ENCODE data around the gene MPO.

Gene MPO

DNA sequence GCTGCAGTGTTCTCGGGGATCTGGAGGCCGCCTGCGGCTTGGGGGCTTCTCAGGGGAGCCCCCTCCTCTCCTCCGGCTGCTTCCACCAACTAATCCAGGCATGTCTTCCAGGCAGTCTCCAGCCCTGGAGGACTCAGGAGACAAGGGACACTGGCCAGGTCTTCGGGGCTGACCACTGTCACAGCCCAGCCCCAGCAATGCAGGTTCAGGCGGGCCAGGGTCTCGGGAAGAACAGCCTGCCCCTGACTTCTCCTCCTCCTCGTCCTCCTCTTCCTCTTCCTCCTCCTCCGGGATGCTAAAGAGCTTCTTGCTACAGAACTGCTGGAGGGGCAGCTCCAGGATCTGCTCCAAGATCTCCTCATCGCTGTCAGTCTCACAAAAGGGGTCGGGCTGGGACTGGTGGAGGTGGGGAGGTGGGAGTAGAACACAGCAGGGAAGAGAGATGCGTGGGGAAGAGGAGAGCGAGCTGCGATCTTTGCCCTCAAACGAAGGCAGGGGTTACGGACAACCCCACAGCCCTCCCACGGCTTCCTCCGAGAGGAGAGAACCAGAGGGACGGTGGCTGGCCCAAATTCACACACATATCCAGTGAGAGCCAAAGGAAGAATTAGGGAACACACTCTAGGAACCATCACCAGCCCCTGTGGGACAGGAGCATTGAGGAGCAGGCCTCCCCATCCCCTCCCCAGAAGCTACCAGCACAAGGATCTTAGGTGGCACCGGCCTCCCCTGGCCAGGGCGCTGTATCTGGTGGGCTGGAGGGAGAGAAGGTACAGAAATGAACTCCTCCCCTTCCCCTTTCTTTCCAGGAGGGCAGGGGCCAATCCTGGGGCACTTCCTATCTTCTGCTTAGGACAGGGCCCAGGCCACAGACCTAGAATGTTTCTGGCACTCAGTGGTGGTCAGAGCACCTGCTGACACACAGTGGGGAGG lies 28.5 kb upstream of the MPO start:
- TF ChIP-seq, protein P1, sequence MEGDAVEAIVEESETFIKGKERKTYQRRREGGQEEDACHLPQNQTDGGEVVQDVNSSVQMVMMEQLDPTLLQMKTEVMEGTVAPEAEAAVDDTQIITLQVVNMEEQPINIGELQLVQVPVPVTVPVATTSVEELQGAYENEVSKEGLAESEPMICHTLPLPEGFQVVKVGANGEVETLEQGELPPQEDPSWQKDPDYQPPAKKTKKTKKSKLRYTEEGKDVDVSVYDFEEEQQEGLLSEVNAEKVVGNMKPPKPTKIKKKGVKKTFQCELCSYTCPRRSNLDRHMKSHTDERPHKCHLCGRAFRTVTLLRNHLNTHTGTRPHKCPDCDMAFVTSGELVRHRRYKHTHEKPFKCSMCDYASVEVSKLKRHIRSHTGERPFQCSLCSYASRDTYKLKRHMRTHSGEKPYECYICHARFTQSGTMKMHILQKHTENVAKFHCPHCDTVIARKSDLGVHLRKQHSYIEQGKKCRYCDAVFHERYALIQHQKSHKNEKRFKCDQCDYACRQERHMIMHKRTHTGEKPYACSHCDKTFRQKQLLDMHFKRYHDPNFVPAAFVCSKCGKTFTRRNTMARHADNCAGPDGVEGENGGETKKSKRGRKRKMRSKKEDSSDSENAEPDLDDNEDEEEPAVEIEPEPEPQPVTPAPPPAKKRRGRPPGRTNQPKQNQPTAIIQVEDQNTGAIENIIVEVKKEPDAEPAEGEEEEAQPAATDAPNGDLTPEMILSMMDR (IDR thresholded peaks at IDR 0.05), result no peak
- DNase-seq (ENCODE audit: low spot score), result peak; percentile 46
- H3K27ac ChIP-seq, result no peak overlapping the region
- no peak overlapping the region for H3K4me3 ChIP-seq

DNA sequence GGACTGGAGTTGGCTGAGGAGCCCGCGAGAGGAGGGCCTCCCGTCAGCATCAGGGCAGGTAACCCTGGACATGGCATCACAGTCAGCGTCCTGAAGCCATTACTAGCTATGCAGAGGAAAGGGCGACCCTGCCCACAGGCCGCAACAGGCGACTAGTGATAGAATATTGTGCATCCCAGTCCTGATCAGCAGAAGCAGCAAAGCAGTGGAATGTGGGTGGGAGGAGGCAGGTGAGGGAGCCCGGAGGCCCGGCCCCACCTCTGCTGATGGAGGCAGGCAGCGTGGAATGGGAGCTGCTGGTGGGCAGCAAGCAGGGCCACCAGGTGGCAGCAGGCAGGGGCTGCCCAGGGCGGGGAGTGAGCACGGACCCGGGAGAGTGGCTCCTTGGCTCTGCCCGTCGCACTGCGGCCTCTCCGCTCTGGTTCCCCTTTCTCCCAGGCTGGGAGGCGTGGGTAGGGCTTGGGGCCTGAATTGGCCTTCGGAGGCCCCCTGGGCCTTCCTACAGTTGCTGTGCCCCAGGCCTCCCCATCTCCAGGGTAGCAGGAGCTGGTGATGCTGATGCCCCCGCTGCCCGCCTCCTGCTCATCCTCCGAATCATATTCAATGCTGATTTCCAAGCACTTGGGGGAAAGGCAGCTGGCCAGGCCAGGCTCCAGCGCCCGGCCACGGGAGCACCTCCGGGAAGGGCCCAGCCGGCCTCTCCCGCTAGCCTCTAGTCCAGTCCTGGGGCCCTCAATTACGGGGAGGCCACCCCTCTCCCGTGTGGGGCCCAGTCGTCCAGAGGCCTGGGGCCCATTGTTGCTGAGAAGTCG lies 27.6 kb upstream of the MPO start:
- TF ChIP-seq, protein P1 (IDR thresholded peaks at IDR 0.05), result no peak
- peak; percentile 69 for DNase-seq (ENCODE audit: low spot score)
- Histone ChIP-seq H3K4me3 (no peak overlapping the region), H3K27ac (no peak overlapping the region)

DNA sequence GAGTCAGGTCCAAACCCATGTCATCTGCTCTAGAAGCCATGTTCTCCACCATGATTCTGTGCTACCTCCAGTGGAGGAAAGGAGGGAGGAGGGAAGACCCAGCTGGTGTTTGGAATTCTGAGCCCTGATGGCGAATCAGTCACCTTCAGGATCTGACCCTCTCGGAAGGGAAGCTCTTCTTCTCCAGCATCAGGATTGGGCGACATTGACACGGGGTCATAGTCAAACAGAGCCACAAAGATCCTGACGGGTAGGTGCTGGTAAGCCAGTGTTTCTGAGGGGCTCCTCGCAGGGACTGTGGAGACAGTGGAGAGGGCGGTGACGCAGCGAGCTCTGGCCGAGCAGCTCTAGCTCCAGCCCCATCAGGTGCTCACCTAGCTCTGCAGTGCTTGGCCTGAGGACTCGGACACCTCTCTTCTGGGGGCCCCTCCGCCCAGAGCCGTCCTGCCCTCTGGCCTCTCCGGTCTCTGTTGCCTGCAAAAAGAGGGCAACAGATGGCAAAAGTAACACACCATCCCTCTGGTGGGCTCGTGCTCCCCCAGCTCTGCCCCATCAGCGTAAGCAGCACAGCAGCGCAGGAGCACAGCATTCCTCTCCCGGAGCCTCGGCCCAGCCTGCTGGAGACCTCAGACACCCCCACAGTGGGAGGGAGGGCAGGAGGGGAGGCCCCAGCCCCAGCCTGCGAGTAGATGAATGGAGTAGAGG lies 26.9 kb upstream of the MPO start:
- TF ChIP-seq, protein P1 (IDR thresholded peaks at IDR 0.05), result no peak
- DNase-seq (ENCODE audit: low spot score), result no peak
- Histone ChIP-seq H3K4me3 (no peak overlapping the region), H3K27ac (no peak overlapping the region)

DNA sequence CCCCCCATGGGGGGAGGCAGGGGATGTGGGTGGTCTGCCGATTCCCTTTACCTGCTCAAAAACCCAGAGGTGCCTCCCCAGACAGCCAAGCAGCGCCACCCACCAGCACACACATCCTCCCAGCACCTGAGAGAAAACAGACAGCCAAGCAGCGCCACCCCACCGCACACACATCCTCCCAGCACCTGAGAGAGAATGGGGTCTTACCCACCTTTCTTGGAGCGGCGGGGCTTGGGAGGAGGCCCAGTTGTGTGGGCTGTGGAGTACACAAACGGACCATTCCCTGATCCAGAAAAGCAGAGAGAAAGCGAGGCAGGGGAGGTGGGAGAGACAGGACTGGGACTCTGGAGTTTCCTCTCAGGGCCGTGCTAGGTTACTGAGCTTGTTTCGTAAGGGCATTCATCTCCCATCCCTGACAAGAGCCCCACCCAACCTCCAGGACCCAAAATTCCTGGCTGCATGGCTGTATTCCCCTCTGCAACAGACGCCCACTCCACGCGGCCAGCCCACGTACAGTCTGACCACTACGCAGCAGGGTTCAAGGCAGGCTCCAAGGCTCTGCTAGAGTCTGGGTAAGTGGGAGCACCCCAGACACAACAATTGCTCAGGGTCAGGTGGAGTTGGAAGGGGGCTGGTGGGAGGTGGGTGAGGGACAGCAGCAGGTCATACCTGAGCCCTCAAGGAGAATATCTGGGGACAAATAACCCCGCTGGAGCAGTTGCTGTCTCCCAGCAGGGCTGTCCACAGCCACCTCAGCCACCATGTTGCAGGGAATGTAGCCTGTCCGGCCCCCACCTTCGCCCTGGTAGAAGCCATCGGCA lies 25.6 kb upstream of the MPO start:
- TF ChIP-seq, protein P1 (IDR thresholded peaks at IDR 0.05), result no peak
- DNase-seq (ENCODE audit: low spot score), result peak; percentile 43
- H3K4me3 ChIP-seq, result no peak overlapping the region
- H3K27ac ChIP-seq, result no peak overlapping the region

DNA sequence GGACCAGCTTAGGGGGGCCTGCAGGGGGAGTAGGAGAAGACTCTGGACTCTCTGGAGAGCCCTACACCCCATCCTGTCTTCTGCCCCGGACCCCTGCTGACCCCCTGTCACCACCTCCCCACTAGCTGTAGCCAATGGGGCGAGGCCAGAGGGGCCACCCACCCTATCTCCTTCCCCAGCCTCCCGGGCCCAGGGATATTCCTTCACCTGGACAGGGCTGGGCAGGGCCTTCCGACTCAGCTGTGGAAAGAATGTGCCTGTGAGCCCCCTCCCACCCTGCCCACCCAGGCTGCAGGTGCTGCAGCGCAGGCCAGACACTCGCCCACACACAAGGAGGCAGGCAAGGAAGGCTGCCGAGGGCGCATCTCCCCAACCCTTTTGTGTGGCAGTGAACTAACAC lies 24.9 kb upstream of the MPO start:
- H3K4me3 ChIP-seq, result no peak overlapping the region
- DNase-seq (ENCODE audit: low spot score), result peak; percentile 35
- TF ChIP-seq, protein P1 (IDR thresholded peaks at IDR 0.05), result no peak
- no peak overlapping the region for H3K27ac ChIP-seq

Data from coronary artery (tissue), 2 donors.